Muscle layer of duodenum (tissue), 2 donors: ENCODE data around the gene MLF2.

Experiments used
- H3K27ac ChIP-seq: one replicate; pipeline ENCODE4 v1.7.0; 2013; ENCODE audit warnings: mild to moderate bottlenecking, low read length
- H3K27me3 ChIP-seq: one replicate; pipeline ENCODE4 v1.7.0; 2013; ENCODE audit warnings: low read depth, mild to moderate bottlenecking, control low read depth, low read length
- H3K36me3 ChIP-seq, 2 donors: one replicate each; pipeline ENCODE4 v1.7.0; 2013; ENCODE audit warnings: low read length in 2 of 2, control low read depth in 1 of 2, mild to moderate bottlenecking in 1 of 2; ENCODE audit not compliant: insufficient read depth in 2 of 2, control insufficient read depth in 1 of 2
- H3K4me1 ChIP-seq, 2 donors: one replicate each; pipeline ENCODE4 v1.7.0; 2013; ENCODE audit warnings: low read length in 2 of 2, mild to moderate bottlenecking in 2 of 2, control low read depth in 1 of 2, moderate library complexity in 1 of 2; ENCODE audit not compliant: insufficient read depth in 2 of 2, control insufficient read depth in 1 of 2
- H3K4me3 ChIP-seq, 2 donors: one replicate each; pipeline ENCODE4 v1.7.0; 2013; ENCODE audit warnings: low read length in 2 of 2, low read depth in 1 of 2, mild to moderate bottlenecking in 1 of 2
- H3K9me3 ChIP-seq, 2 donors: one replicate each; pipeline ENCODE4 v1.7.0; 2013; ENCODE audit warnings: low read length in 2 of 2, control low read depth in 1 of 2, mild to moderate bottlenecking in 1 of 2; ENCODE audit not compliant: control insufficient read depth in 1 of 2
- donor health status: healthy.

Gene MLF2

DNA sequence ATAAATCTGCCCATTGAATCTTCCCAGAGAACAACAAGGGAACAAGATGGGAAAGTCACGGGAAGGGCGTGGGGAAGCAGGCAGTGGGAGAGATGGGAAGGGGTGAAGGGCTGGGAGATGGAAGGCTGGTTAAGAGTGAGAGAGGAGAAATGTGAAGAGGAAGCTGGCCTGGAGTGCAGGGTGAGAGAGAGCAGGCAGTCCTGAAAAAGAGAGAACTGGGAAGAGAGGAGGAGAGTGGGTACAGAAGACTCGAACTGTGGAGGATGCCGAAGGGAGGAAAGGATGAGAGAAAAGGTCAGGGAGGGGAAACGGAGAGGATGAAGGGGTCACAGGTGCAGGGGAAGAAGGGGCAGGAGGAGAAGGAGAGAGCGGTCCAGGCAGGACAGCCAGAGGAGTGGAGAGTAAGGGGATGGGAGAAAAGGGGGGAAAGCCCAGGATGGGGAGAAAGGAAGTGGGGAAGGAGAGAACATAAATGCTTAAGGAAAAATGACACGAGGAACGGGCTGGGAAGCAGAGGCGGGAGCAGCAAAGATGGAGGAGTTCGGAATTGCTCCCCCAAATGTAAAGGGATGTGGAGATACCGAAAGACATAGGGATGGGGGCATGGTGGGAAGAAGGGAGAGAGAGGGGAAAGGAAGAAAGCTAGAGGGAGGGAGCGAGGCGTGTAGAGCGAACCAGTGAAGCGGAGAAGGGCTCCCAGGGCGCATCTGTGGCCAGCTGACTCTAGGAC, 53.5 kb downstream of the MLF2 start:
- H3K27me3 ChIP-seq: peaks cover 22% of the 10 kb centered on the region
- H3K36me3 ChIP-seq: no peaks in the 10 kb centered on the region
- H3K4me1 ChIP-seq: peaks cover 0 to 9% of the 10 kb centered on the region in 2 donors
- H3K4me3 ChIP-seq: peak overlapping the region in 1 of 2 donors; percentile 65
- peaks cover 0 to 6% of the 10 kb centered on the region in 2 donors for H3K9me3 ChIP-seq
- no peak overlapping the region for H3K27ac ChIP-seq

DNA sequence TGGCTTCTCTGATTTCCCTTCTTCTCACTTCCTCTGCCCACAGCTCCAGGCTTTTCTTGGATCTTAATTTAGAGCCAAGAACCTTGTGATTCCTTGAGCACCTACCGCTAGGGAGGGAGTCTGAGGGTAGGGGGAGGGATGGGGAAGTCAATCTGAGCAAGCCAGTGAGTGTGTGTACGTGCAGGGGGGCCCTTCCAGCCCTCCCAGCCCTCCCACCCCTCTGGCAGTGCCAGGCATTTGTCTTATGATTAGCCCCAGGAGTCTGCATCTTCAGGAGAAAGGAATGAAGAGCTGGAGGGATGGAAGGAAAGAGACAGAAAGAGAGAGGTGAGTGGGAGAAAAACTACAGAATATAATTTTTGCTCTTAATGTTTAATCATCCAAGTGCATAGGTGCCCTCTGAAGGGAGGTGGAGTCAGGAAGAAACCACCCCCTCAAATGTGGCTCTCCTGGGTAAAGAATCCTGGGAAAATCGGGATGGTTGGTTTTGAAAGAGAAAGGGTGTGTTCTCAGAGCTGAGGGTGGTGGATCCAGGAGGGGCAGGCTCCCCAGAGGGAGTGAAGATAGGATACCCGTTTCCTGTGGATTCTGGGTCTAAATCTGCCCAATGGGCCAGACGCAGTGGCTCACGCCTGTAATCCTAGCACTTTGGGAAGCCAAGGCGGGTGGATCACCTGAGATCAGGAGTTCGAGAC, 54.4 kb downstream of the MLF2 start:
- H3K4me3 ChIP-seq: no peak overlapping the region
- H3K4me1 ChIP-seq: peaks cover 0 to 9% of the 10 kb centered on the region in 2 donors
- H3K36me3 ChIP-seq: no peaks in the 10 kb centered on the region
- no peak overlapping the region for H3K27ac ChIP-seq
- peaks cover 0 to 6% of the 10 kb centered on the region in 2 donors for H3K9me3 ChIP-seq
- peaks cover 22% of the 10 kb centered on the region for H3K27me3 ChIP-seq
